Measurements from ENCODE around the gene EXOC5.
"Not testable (repeated sequence)": the region's sequence is repeated elsewhere in the genome, so short reads cannot be mapped to it uniquely, and the experiment has no call there.

The EXOC5 gene

DNA sequence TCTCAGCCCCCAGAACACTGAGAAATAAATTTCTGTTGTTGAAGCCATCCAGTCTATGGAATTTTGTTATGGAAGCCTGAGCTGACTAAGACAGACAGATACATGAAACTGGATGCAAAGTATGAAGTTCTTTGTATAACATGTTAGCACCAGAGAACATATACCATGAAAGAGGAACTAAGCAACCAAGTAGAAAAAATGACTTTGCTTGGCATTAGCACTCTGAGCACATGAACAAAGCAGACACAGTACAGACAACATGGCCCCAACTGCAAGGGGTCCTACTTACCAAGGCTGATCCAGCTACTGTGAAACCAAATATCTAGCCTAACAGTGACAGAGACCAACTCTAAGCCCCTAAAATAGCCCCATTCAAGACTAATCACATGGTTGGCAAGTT, 13.8 kb downstream of the EXOC5 start:
- DNase-seq (ENCODE audit: low read depth), result no peak

DNA sequence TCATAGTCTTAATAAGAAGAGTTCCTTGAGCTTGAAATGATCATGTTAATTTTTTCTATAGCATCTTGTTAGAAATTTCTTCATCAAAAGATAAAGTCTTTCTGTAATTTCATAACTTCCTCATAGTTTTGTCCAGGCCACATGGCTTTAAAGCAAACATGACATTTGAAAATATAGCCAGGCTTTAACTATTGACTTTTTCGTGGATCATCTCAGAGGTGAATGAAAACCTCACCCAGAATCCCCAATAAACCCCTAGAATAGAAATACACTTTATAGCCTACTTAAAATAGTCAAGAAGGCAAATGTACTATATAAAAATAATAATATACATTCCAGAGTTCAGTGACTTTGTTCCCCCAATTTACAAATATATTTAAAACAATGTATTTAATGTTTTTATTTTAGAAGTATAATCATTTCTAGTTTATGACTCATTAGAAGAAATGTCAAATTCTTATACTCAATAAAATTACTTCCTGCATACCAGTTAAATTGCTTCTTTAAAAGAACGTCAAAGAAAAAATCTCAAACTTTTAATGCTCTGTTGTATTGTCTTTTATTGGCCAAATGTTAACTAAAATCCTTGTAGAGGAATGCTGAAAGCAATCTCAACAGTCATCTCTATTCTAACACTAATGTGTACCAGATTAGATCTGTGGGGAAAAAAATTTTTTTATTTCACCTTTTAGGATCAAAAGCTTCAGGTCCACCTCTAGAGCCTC, 21.6 kb downstream of the EXOC5 start:
- no peak for DNase-seq (ENCODE audit: low read depth)

- DNase-seq (ENCODE audit: low read depth), result no peak
Measured at GRCh38 chr14:57245941-57246340, 22.8 kb downstream of the EXOC5 start.

DNA sequence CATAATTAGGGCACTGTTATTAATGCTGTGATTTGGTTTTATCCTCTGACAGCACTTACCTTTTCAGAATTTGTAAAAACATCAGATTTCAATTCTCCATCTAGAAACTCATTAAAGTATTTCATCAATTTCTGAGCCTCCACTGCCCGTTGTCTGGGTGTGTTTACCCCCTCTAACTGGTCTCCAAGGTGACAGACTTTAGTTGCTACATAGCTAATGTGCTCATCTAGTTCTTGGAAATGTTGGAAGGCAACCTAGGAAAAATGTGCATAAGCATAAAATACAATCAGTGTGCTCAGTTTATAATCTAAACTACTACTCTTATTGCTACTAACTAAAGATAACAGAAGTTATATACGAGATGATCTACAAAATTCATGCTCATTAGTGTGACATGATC, 24.6 kb downstream of the EXOC5 start:
- no peak for DNase-seq (ENCODE audit: low read depth)

- DNase-seq (ENCODE audit: low read depth), result no peak
Measured at GRCh38 chr14:57243320-57243719, 25.4 kb downstream of the EXOC5 start.

DNA sequence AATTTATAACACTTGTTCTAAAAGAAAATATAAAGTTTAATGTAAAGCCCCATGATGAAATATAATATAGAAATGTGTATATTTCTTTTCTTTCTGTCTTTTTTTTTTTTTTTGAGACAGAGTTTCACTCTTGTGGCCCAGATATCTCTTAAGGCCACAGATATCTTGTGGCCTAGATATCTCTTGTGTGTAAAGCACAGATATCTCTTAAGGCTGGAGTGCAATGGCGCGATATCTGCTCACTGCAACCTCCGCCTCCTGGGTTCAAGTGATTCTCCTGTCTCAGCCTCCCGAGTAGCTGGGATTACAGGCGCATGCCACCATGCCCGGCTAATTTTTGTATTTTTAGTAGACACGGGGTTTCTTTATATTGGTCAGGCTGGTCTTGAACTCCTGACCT, 28.6 kb downstream of the EXOC5 start:
- not testable (repeated sequence) for DNase-seq (ENCODE audit: low read depth)

DNA sequence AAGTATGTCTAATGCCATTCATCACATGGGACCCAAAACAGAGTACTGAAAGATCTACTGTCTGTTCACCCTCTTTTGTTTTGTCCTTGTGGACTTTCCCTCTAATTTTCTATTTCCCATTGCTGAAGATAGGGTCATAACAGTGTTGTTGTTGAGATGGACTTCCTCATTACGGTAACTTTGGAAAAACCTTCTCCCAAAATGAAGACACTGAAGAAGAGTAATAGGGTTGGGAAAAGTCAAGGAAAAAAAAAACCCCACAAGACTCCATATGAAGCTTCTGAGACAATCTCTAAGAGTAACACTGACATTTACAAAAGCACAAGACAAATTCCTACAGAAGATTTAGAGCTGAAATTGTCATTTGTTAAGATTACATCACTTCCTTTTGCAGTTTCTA, 36.7 kb downstream of the EXOC5 start:
- DNase-seq (ENCODE audit: low read depth), result no peak

DNA sequence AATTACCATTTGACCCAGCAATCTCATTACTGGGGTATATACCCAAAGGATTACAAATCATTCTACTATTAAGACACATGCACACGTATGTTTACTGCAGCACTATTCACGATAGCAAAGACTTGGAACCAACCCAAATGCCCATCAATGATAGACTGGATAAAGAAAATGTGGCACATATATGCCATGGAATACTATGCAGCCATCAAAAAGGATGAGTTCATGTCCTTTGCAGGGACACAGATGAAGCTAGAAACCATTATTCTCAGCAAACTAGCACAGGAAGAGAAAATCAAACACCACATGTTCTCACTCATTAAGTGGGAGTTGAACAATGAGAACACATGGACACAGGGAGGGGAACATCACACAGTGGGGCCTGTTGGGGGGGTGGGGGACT, 40.4 kb downstream of the EXOC5 start:
- not testable (repeated sequence) for DNase-seq (ENCODE audit: low read depth)

DNA sequence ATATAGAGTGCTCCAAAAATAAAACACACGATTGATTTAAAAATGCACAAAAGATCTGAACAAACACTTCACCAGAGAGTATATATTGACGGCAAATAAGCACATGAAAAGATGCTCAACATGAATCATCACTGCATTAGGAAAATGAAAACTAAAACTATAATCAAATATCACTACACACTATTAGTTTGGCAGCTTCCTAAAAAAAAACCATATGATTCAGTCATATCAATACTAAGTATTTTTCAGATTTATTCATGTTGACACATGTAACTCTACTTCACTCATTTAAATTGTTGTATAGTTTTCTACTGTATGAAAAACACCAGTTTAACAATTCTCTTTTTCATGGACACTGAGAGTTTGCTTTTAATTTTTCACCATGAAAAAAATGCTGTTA, 41.6 kb downstream of the EXOC5 start:
- no peak for DNase-seq (ENCODE audit: low read depth)

- no peak for DNase-seq (ENCODE audit: low read depth)
Measured at GRCh38 chr14:57221931-57222330, 46.8 kb downstream of the EXOC5 start.

DNA sequence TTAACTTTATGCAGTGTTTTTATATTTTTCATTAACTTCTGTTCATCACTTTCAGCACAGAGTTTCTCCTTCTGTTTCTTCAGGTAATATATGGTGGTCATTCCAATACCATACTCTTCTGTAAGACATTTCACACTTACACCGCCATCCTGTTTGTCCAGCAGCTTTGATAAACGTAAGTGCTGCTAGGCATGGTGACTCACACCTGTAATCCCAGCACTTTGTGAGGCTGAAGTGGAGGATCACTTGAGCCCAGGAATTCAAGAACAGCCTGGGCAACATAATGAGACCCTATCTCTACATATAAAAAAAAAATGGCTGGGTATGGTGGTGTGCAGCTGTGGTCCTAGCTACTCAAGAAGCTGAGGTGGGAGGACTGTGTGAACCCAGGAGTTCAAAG, 55.8 kb downstream of the EXOC5 start:
- DNase-seq (ENCODE audit: low read depth), result no peak

GRCh38 chr14:57209561-57209960, 59.1 kb downstream of the EXOC5 start:
- DNase-seq (ENCODE audit: low read depth), result no peak

DNA sequence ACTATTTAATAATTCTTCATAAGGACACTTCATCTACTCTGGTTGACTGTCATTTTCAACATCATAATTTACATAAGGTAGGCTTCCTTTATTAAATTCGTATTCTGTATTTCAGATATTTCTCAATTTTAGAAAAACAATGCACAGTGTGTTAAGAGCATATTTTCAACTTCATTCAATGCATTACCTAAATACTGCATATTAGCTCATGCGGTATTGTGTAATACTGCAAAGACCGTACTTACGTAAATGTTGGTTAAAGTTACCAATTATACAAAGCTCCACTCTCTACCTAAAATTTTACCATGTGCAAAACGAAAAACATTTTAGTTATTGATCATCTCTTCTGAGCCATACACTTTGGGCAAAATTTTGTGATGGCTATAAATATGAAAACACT, 62.8 kb downstream of the EXOC5 start:
- DNase-seq (ENCODE audit: low read depth), result no peak

DNA sequence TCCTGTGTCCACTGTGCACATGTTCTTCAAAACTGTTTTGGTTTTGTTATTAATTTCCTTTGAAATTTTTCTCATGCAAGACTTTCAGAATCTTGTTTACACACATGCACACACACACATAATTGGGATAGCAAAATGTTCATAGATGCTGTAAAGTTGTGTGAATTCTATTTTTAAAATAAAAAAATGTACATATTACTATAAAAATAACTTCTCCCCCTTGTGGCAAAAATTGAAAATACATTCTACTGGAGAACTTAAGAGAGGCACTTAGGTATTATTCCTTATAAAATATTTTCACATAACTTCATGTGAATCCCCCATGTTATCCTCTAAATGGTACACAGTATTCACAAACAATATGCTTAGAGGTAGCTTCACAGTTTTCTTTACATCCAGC, 66.0 kb downstream of the EXOC5 start:
- DNase-seq (ENCODE audit: low read depth), result not testable (repeated sequence)

GRCh38 chr14:57199921-57200320, 68.8 kb downstream of the EXOC5 start:
- DNase-seq (ENCODE audit: low read depth), result no peak

DNA sequence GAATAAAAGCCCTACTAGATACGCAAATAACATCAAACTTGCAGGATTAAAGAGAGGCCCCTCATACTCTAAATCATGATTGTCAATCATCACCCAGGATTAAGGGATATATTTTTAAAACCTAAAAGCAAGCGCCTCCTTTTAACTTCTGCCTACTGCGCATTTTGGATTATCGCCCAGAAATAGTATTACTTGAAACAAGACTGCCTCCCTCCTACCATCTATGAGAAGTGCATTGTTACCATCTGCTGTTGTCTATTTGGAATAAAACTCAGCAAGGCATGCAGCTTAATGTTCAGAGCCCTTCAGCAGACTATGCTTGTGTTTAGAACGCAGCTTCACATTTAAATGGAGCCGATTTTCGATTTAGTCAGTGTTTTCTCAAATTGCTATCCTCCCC, 79.6 kb downstream of the EXOC5 start:
- DNase-seq (ENCODE audit: low read depth), result no peak

DNA sequence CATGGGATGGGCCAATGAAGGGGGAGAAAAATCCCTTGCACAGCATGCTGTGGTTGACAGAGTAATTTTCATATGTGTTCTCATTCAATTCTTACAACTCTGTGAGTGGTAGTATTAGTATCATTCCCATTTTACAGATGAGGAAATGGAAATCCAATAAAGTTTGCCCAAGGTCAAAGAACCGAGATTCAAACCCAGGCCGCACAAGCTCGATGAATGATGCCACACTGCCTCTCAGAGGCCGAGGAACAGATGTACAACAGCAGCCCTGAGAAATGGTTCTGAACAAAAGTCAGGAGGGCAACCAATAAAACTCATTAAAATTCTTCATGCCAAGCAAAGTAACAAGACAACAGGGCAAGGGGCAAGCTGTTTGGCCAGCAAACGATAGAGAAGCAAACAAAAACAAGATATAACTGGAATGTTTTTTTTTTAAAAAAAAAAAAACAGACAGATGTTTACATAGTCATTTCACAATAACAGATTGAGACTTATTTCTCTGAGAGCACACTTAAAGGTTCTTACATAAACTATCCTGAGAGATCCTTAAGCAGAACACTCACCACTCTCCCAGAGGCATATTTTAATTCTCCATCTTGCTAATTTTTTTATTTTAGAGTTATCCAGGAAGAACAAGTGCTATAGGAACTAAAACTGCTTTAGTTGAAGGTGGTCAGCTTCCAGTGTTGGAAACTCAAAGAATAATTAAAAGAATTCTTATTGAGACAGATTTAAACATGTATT, 85.8 kb downstream of the EXOC5 start:
- no peak for DNase-seq (ENCODE audit: low read depth)

- DNase-seq (ENCODE audit: low read depth), result no peak
Measured at GRCh38 chr14:57179273-57179672, 89.4 kb downstream of the EXOC5 start.

GRCh38 chr14:57174466-57174865, 94.2 kb downstream of the EXOC5 start:
- no peak for DNase-seq (ENCODE audit: low read depth)

DNA sequence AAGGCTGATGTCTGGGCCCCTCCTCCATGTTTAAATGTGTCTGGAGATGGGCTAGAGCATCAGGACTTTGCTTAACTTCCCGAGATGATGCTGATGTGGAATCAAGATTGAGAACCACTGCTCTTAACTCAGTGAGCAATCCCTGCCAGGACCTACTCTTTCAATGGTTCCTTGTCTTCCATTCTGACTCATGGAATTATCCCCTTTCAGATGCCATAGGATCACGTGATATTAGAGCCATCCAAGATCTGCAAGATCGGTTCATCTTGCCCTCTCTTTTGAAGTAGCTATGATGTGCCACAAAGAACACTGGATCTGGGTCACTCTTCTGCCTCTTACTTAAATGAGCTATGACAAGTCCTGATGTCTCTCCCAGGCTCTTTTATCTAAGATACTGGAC, 96.8 kb downstream of the EXOC5 start:
- DNase-seq (ENCODE audit: low read depth), result no peak

- DNase-seq (ENCODE audit: low read depth), result no peak
Measured at GRCh38 chr14:57171363-57171762, 97.3 kb downstream of the EXOC5 start.

DNA sequence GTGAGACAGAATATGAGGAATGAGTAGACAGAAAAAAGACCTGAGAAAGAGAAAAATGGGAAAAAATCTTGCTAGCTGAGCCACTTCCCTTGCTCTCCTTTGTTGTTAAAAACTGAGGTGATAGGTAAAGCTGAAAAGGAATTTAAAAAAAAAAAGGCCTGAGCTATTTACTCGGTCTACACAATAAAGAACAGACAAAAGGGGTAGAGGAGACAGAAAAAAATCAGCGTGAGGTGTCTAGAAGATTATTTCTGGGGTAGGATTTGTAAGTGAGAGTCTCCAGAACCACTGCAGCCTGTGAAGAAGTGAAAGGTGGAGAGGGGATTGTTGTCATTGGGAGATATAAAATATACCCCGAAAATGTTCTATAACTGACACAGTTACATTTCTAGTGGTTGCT, 98.8 kb downstream of the EXOC5 start:
- no peak for DNase-seq (ENCODE audit: low read depth)

- DNase-seq (ENCODE audit: low read depth), result no peak
Measured at GRCh38 chr14:57168138-57168679, 100.5 kb downstream of the EXOC5 start.

All from activated T-cell treated with anti-CD3 and anti-CD28 coated beads for 24 hours (primary cell).